ENCODE data around the gene FAM204A.

FAM204A gene

DNA sequence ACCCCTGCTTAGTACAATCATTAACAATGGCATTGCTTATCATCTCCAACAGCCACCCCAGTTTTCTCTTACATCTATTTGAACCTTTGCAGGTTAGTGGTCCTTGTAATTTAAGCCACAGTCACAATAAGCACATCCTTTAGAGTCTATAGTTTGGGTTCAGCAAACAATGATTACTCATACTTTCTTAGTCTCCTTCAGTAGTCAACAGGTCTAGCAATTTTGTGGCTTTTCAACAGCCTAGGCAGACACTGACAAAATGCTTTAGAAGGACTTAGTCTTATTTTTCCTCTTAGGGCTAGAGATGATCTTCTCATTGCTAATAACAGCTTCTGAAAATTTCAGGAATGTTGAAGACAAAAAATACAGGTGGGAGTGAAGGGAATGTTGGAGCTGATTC lies 32.3 kb upstream of the FAM204A start:
- no peaks in the 10 kb centered on the region for H3K9me3 ChIP-seq (ENCODE audit: insufficient read depth, low read depth, low read length)
- no peak overlapping the region for H2AFZ ChIP-seq (ENCODE audit: low read length)
- no peaks in the 10 kb centered on the region for H4K20me1 ChIP-seq (ENCODE audit: insufficient read depth, low read length, poor library complexity, severe bottlenecking)
- no peaks in the 10 kb centered on the region for H3K9me2 ChIP-seq (replicated peaks; ENCODE audit: low read depth, low read length)
- no peak overlapping the region for H3K4me2 ChIP-seq (ENCODE audit: low read depth, low read length, poor library complexity, severe bottlenecking)
- no peak overlapping the region for H3K4me3 ChIP-seq (ENCODE audit: low read length, poor library complexity, severe bottlenecking)
- no peak for TF ChIP-seq EZH2phosphoT487 (IDR thresholded peaks at IDR 0.05; ENCODE audit: borderline replicate concordance)
- TF ChIP-seq, protein P1, sequence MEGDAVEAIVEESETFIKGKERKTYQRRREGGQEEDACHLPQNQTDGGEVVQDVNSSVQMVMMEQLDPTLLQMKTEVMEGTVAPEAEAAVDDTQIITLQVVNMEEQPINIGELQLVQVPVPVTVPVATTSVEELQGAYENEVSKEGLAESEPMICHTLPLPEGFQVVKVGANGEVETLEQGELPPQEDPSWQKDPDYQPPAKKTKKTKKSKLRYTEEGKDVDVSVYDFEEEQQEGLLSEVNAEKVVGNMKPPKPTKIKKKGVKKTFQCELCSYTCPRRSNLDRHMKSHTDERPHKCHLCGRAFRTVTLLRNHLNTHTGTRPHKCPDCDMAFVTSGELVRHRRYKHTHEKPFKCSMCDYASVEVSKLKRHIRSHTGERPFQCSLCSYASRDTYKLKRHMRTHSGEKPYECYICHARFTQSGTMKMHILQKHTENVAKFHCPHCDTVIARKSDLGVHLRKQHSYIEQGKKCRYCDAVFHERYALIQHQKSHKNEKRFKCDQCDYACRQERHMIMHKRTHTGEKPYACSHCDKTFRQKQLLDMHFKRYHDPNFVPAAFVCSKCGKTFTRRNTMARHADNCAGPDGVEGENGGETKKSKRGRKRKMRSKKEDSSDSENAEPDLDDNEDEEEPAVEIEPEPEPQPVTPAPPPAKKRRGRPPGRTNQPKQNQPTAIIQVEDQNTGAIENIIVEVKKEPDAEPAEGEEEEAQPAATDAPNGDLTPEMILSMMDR (conservative IDR thresholded peaks at IDR 0.05; ENCODE audit: low read length) = no peak
- H3K27me3 ChIP-seq (ENCODE audit: insufficient read depth, low read length, poor library complexity, severe bottlenecking) = no peaks in the 10 kb centered on the region
- H3K36me3 ChIP-seq (ENCODE audit: insufficient read depth, low read length) = no peaks in the 10 kb centered on the region
- no peaks in the 10 kb centered on the region for H3K79me2 ChIP-seq (ENCODE audit: insufficient read depth, low read length)
- no peaks in the 10 kb centered on the region for H3F3A ChIP-seq (ENCODE audit: low read depth)
- no peak overlapping the region for H3K9ac ChIP-seq (ENCODE audit: low read depth, low read length, poor library complexity, severe bottlenecking)
- no peaks in the 10 kb centered on the region for H3K4me1 ChIP-seq (ENCODE audit: insufficient read depth, low read length, poor library complexity, severe bottlenecking)

DNA sequence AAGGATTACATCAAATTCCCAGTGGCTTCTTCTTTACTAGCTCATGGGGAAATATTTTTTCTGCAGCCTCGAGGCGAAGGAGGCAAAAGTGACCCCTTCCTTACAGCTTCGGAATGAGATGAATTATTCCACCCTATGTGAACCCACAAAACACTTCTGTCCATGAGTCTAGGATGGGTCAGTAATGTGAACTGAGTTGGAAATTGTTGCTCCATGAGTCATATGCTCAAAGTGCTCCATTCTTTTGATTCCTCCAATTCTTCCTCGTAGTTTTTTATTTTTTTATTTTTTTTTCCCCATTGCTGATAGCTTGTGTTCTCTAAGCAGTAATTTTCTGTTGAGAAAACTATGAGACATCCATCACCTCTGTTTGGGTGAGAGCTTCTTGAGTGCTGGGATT lies 31.7 kb upstream of the FAM204A start:
- TF ChIP-seq EZH2phosphoT487 (IDR thresholded peaks at IDR 0.05; ENCODE audit: borderline replicate concordance) = no peak
- TF ChIP-seq, protein P1 (conservative IDR thresholded peaks at IDR 0.05; ENCODE audit: low read length) = no peak
- Histone ChIP-seq H3F3A (ENCODE audit: low read depth) (no peaks in the 10 kb centered on the region), H2AFZ (ENCODE audit: low read length) (no peak overlapping the region), H3K4me1 (ENCODE audit: insufficient read depth, low read length, poor library complexity, severe bottlenecking) (no peaks in the 10 kb centered on the region), H3K9ac (ENCODE audit: low read depth, low read length, poor library complexity, severe bottlenecking) (no peak overlapping the region), H3K4me3 (ENCODE audit: low read length, poor library complexity, severe bottlenecking) (no peak overlapping the region), H3K36me3 (ENCODE audit: insufficient read depth, low read length) (no peaks in the 10 kb centered on the region), H3K9me3 (ENCODE audit: insufficient read depth, low read depth, low read length) (no peaks in the 10 kb centered on the region), H3K4me2 (ENCODE audit: low read depth, low read length, poor library complexity, severe bottlenecking) (no peak overlapping the region), H3K9me2 (replicated peaks; ENCODE audit: low read depth, low read length) (no peaks in the 10 kb centered on the region), H3K79me2 (ENCODE audit: insufficient read depth, low read length) (no peaks in the 10 kb centered on the region), H3K27me3 (ENCODE audit: insufficient read depth, low read length, poor library complexity, severe bottlenecking) (no peaks in the 10 kb centered on the region), H4K20me1 (ENCODE audit: insufficient read depth, low read length, poor library complexity, severe bottlenecking) (no peaks in the 10 kb centered on the region)

DNA sequence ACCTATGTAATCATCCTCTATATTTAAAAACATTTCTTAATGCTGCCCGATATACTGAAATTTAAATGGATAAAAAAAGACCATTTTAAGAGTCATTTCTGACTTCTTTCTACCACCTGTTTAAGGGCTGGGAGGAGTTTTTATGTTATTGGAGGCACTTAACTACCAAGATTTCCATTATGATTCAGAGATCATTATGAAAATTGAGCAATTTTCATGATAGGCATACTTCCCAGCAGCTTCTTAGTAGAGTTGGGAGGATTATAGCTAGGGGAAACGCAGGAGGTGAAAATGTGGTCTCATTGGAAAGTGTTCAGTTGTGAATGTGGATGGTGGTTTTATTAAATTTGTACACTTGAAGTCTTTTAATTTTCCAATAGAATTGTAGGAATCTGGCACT lies 28.4 kb upstream of the FAM204A start:
- no peaks in the 10 kb centered on the region for H3K27me3 ChIP-seq (ENCODE audit: insufficient read depth, low read length, poor library complexity, severe bottlenecking)
- no peaks in the 10 kb centered on the region for H3K79me2 ChIP-seq (ENCODE audit: insufficient read depth, low read length)
- no peaks in the 10 kb centered on the region for H3K9me2 ChIP-seq (replicated peaks; ENCODE audit: low read depth, low read length)
- H3K9ac ChIP-seq (ENCODE audit: low read depth, low read length, poor library complexity, severe bottlenecking) = no peak overlapping the region
- H4K20me1 ChIP-seq (ENCODE audit: insufficient read depth, low read length, poor library complexity, severe bottlenecking) = no peaks in the 10 kb centered on the region
- H3K4me2 ChIP-seq (ENCODE audit: low read depth, low read length, poor library complexity, severe bottlenecking) = no peak overlapping the region
- H3F3A ChIP-seq (ENCODE audit: low read depth) = no peaks in the 10 kb centered on the region
- no peak overlapping the region for H3K4me3 ChIP-seq (ENCODE audit: low read length, poor library complexity, severe bottlenecking)
- H3K36me3 ChIP-seq (ENCODE audit: insufficient read depth, low read length) = no peaks in the 10 kb centered on the region
- no peaks in the 10 kb centered on the region for H3K4me1 ChIP-seq (ENCODE audit: insufficient read depth, low read length, poor library complexity, severe bottlenecking)
- TF ChIP-seq, protein P1 (conservative IDR thresholded peaks at IDR 0.05; ENCODE audit: low read length) = no peak
- no peak overlapping the region for H2AFZ ChIP-seq (ENCODE audit: low read length)
- no peaks in the 10 kb centered on the region for H3K9me3 ChIP-seq (ENCODE audit: insufficient read depth, low read depth, low read length)

All from Loucy (cell line).